Measurements from ENCODE around the gene A2ML1. TPM values are rescaled to one million over a fixed set of nuclear protein-coding genes. Genes with fewer than 3 reads are reported as not detected.

A2ML1 gene
- total and polyA plus RNA-seq, 3 donors from 2014 or later, result 20.0 to 81.1 (median 47.6) TPM

DNA sequence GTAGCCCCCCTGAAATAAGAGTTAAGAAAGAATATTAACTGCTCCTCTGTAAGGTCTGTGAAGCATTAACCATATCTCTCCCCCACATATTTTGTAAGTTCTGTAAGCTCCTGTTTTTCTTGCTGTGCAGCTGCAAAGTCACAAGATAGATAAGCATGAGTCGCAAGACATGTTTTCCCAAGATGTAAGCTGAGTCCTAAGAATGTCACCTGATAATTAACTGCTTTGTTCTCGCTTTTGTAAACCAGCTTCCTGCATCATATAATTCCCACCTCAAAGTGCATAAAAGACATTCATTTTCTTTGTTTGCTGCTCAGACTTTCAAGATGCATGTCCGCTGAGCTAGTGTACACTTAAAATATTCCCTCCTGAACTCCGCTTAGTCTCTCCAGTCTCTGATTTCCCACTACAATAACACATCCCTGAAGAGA is 64.9 kb downstream of the A2ML1 start:
- Histone ChIP-seq H3K36me3 (ENCODE audit: low read depth, missing control alignments) (no peaks in the 10 kb centered on the region), H3K27me3 (no peaks in the 10 kb centered on the region), H3K9me3 (no peaks in the 10 kb centered on the region), H3K4me1 (peaks cover 8% of the 10 kb centered on the region), H3K27ac (no peak overlapping the region), H3K4me3 (no peak overlapping the region)
- WGBS, 2 donors, result 68 to 85% methylated on average over 4 of the region's 4 CpGs
- TF ChIP-seq, protein P1, sequence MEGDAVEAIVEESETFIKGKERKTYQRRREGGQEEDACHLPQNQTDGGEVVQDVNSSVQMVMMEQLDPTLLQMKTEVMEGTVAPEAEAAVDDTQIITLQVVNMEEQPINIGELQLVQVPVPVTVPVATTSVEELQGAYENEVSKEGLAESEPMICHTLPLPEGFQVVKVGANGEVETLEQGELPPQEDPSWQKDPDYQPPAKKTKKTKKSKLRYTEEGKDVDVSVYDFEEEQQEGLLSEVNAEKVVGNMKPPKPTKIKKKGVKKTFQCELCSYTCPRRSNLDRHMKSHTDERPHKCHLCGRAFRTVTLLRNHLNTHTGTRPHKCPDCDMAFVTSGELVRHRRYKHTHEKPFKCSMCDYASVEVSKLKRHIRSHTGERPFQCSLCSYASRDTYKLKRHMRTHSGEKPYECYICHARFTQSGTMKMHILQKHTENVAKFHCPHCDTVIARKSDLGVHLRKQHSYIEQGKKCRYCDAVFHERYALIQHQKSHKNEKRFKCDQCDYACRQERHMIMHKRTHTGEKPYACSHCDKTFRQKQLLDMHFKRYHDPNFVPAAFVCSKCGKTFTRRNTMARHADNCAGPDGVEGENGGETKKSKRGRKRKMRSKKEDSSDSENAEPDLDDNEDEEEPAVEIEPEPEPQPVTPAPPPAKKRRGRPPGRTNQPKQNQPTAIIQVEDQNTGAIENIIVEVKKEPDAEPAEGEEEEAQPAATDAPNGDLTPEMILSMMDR (IDR thresholded peaks at IDR 0.05), result no peak
- TF ChIP-seq POLR2A (IDR thresholded peaks at IDR 0.05), result no peak
- intact Hi-C loops (cut with DNase I; ENCODE audit: low total_unique reads), result no loop called here
- peak; percentile 43 for DNase-seq

DNA sequence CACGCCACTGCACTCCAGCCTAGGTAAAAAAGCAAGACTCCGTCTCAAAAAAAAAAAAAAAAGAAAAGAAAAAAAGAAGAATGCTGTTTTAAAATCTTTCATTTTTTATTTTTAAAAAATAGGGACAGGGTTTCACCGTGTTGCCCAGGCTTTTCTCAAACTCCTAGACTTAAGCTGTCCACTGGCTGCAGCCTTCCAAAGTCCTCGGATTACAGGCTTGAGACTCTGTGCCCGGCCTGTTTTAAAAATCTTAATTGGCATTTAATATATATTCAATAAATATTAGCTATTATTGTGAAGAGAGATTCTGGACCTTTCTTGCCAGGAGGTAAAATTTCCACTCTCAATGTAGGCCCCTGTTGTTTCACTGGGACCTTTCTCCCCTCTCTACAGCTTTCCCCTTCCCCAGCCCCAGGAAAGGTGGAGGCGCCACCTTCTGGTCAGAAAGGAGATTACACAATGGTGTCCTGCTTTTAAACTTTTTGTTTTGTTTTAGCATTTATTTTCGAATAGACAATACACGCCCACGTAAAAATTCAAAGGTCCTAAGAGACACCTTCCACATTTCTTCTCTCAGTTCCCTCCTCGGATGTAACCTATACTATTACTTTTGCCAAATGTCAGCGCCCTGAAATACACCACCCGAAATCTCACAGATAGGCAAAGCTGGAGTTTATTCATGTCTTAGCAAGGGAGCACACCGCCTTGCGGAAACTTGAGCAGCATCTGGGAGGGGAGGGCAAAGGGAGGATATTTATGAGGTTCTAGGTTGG is 68.1 kb downstream of the A2ML1 start:
- Histone ChIP-seq H3K4me3 (peak overlapping the region; percentile 21 to 58), H3K27ac (peak overlapping the region; percentile 22 to 69), H3K36me3 (ENCODE audit: low read depth, missing control alignments) (no peaks in the 10 kb centered on the region), H3K27me3 (no peaks in the 10 kb centered on the region), H3K9me3 (no peaks in the 10 kb centered on the region), H3K4me1 (peaks cover 8% of the 10 kb centered on the region)
- no peak for TF ChIP-seq POLR2A (IDR thresholded peaks at IDR 0.05)
- TF ChIP-seq, protein P1 (IDR thresholded peaks at IDR 0.05), result peak; percentile 85 to 94 (median 90)
- intact Hi-C loops (cut with DNase I; ENCODE audit: low total_unique reads), result loop anchor here (5.0 kb wide), 1 partner anchor 208 kb away; no protein-coding TSS in a partner anchor
- WGBS, 2 donors, result 27 to 29% methylated on average over 14 of the region's 14 CpGs
- peak; percentile 74 for DNase-seq

DNA sequence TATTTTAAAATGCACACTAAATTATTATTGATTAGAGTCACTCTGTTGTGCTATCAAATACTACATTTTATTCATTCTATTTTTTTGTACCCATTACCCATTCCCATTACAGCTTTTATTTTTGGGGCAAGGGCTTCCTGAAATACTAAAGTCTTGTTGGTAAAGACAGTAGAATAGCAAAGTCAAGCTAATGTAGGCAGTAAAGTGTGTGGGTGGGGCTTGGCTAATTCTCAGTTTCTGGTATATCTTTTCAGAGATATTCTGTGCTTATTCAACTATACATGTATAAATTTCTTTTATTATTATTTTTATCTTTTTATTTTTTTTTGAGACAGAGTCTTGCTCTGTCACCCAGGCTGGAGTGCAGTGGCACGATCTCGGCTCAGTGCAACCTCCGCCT is 69.6 kb downstream of the A2ML1 start:
- intact Hi-C loops (cut with DNase I; ENCODE audit: low total_unique reads), result loop anchor here (5.0 kb wide), 1 partner anchor 210 kb away; no protein-coding TSS in a partner anchor
- no peaks in the 10 kb centered on the region for H3K4me1 ChIP-seq
- no peak overlapping the region for H3K27ac ChIP-seq
- no peaks in the 10 kb centered on the region for H3K36me3 ChIP-seq (ENCODE audit: low read depth, missing control alignments)
- H3K4me3 ChIP-seq, result no peak overlapping the region
- DNase-seq, result no peak
- WGBS, 2 donors, result 97 to 98% methylated on average over 3 of the region's 3 CpGs
- no peaks in the 10 kb centered on the region for H3K27me3 ChIP-seq
- H3K9me3 ChIP-seq, result no peaks in the 10 kb centered on the region
- no peak for TF ChIP-seq POLR2A (IDR thresholded peaks at IDR 0.05)
- TF ChIP-seq, protein P1 (IDR thresholded peaks at IDR 0.05), result no peak

DNA sequence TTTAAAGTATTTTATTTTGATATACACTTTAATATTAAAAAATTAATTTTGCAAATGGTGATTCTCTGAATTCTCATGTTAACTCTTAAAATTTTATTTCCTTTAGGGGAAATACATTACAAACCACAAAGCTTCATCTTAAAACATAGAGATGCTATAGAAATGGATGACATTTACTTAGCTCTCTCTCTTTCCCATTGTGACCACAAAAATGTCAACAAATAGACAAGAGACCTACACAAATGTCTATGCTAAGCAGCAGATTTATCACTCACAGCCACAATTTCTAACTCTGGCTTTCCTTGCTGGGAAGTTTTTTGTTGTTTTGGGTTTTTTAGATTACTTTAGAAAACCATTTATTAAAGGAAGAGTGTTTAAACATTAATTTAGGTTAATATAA is 72.0 kb downstream of the A2ML1 start:
- no peaks in the 10 kb centered on the region for H3K36me3 ChIP-seq (ENCODE audit: low read depth, missing control alignments)
- no peak for TF ChIP-seq POLR2A (IDR thresholded peaks at IDR 0.05)
- TF ChIP-seq, protein P1 (IDR thresholded peaks at IDR 0.05), result no peak
- intact Hi-C loops (cut with DNase I; ENCODE audit: low total_unique reads), result loop anchor here (5.0 kb wide), 1 partner anchor 212 kb away; no protein-coding TSS in a partner anchor
- no peaks in the 10 kb centered on the region for H3K27me3 ChIP-seq
- no peak for DNase-seq
- no peaks in the 10 kb centered on the region for H3K4me1 ChIP-seq
- H3K27ac ChIP-seq, result peak overlapping the region in 1 of 2 donors; percentile 21
- no peaks in the 10 kb centered on the region for H3K9me3 ChIP-seq
- H3K4me3 ChIP-seq, result no peak overlapping the region
